ENCODE data around the gene MAGEA8. TPM values are rescaled to one million over a fixed set of nuclear protein-coding genes. Genes with fewer than 3 reads are reported as not detected.

Gene MAGEA8
- total and polyA plus RNA-seq, 8 donors: not detected

GRCh38 chrX:149851864-149852263 lies 29.1 kb upstream of the MAGEA8 start:
- ATAC-seq (no peak), FAIRE-seq (no peak), DNase-seq (no peak)
- Histone ChIP-seq H3K9me3 (no peaks in the 10 kb centered on the region), H3K27ac (no peak overlapping the region), H3K27me3 (peaks cover 0 to 17% (median 0%) of the 10 kb centered on the region in 4 donors), H3K4me1 (no peaks in the 10 kb centered on the region), H3K4me3 (no peak overlapping the region), H3K36me3 (no peaks in the 10 kb centered on the region)
- no peak for TF ChIP-seq CTCF (IDR thresholded peaks at IDR 0.05)
- intact Hi-C loops (cut with DNase I): no loop called here

- DNase-seq (no peak), FAIRE-seq (no peak), ATAC-seq (no peak)
- TF ChIP-seq CTCF (IDR thresholded peaks at IDR 0.05): no peak
- Histone ChIP-seq H3K9me3 (no peaks in the 10 kb centered on the region), H3K27me3 (peaks cover 0 to 16% (median 0%) of the 10 kb centered on the region in 4 donors), H3K27ac (no peak overlapping the region), H3K4me3 (no peak overlapping the region), H3K36me3 (no peaks in the 10 kb centered on the region), H3K4me1 (no peaks in the 10 kb centered on the region)
- WGBS, 2 donors: 54 to 66% methylated on average over 2 of the region's 2 CpGs
- intact Hi-C loops (cut with DNase I): no loop called here
Measured at GRCh38 chrX:149853925-149854324, 27.1 kb upstream of the MAGEA8 start.

- no peaks in the 10 kb centered on the region for H3K36me3 ChIP-seq
- no peak overlapping the region for H3K4me3 ChIP-seq
- ATAC-seq (no peak), FAIRE-seq (no peak), DNase-seq (peak in 1 of 6 donors; percentile 48)
- H3K4me1 ChIP-seq: no peaks in the 10 kb centered on the region
- TF ChIP-seq CTCF (IDR thresholded peaks at IDR 0.05): no peak
- WGBS, 2 donors: 64 to 76% methylated on average over 6 of the region's 6 CpGs
- intact Hi-C loops (cut with DNase I): no loop called here
- no peaks in the 10 kb centered on the region for H3K9me3 ChIP-seq
- no peak overlapping the region for H3K27ac ChIP-seq
- H3K27me3 ChIP-seq: peaks cover 0 to 10% (median 0%) of the 10 kb centered on the region in 4 donors
Measured at GRCh38 chrX:149858592-149858991, 22.4 kb upstream of the MAGEA8 start.

- Histone ChIP-seq H3K9me3 (no peaks in the 10 kb centered on the region), H3K4me1 (no peaks in the 10 kb centered on the region), H3K27me3 (peaks cover 0 to 9% (median 0%) of the 10 kb centered on the region in 4 donors), H3K36me3 (no peaks in the 10 kb centered on the region), H3K27ac (no peak overlapping the region), H3K4me3 (no peak overlapping the region)
- no peak for DNase-seq
- no peak for FAIRE-seq
- intact Hi-C loops (cut with DNase I): no loop called here
- no peak for ATAC-seq
- no peak for TF ChIP-seq CTCF (IDR thresholded peaks at IDR 0.05)
Measured at GRCh38 chrX:149860445-149860844, 20.5 kb upstream of the MAGEA8 start.

GRCh38 chrX:149865390-149865789 lies 15.6 kb upstream of the MAGEA8 start:
- no peaks in the 10 kb centered on the region for H3K36me3 ChIP-seq
- DNase-seq: no peak
- no peaks in the 10 kb centered on the region for H3K9me3 ChIP-seq
- no peak overlapping the region for H3K27ac ChIP-seq
- H3K4me1 ChIP-seq: no peaks in the 10 kb centered on the region
- no peak for ATAC-seq
- FAIRE-seq: peak; percentile 87
- intact Hi-C loops (cut with DNase I): no loop called here
- peaks cover 0 to 6% (median 0%) of the 10 kb centered on the region in 4 donors for H3K27me3 ChIP-seq
- H3K4me3 ChIP-seq: no peak overlapping the region
- no peak for TF ChIP-seq CTCF (IDR thresholded peaks at IDR 0.05)
- 74 to 76% methylated on average over 2 of the region's 2 CpGs for WGBS, 2 donors

Measured in pancreas (tissue), 10 donors.